ENCODE results near the gene ALPK1.

ALPK1 gene

GRCh38 chr4:112431158-112431557, 134.0 kb downstream of the ALPK1 start:
- TF ChIP-seq TAF1 (IDR thresholded peaks at IDR 0.05; ENCODE audit: borderline replicate concordance, insufficient read depth, low read length) (no peak), POLR2AphosphoS5 (IDR thresholded peaks at IDR 0.05; ENCODE audit: low read depth, low read length) (no peak), FOXP2 (optimal IDR thresholded peaks at IDR 0.05; ENCODE audit: borderline replicate concordance, extremely low read depth, extremely low read length, insufficient read depth) (no peak), SIN3A (IDR thresholded peaks at IDR 0.05; ENCODE audit: borderline replicate concordance, insufficient read depth, low read length) (no peak)
- TF ChIP-seq, protein P1, sequence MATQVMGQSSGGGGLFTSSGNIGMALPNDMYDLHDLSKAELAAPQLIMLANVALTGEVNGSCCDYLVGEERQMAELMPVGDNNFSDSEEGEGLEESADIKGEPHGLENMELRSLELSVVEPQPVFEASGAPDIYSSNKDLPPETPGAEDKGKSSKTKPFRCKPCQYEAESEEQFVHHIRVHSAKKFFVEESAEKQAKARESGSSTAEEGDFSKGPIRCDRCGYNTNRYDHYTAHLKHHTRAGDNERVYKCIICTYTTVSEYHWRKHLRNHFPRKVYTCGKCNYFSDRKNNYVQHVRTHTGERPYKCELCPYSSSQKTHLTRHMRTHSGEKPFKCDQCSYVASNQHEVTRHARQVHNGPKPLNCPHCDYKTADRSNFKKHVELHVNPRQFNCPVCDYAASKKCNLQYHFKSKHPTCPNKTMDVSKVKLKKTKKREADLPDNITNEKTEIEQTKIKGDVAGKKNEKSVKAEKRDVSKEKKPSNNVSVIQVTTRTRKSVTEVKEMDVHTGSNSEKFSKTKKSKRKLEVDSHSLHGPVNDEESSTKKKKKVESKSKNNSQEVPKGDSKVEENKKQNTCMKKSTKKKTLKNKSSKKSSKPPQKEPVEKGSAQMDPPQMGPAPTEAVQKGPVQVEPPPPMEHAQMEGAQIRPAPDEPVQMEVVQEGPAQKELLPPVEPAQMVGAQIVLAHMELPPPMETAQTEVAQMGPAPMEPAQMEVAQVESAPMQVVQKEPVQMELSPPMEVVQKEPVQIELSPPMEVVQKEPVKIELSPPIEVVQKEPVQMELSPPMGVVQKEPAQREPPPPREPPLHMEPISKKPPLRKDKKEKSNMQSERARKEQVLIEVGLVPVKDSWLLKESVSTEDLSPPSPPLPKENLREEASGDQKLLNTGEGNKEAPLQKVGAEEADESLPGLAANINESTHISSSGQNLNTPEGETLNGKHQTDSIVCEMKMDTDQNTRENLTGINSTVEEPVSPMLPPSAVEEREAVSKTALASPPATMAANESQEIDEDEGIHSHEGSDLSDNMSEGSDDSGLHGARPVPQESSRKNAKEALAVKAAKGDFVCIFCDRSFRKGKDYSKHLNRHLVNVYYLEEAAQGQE (IDR thresholded peaks at IDR 0.05; ENCODE audit: insufficient read depth in 1 of 2, low read depth in 2 of 2, low read length in 2 of 2), result no peak

DNA sequence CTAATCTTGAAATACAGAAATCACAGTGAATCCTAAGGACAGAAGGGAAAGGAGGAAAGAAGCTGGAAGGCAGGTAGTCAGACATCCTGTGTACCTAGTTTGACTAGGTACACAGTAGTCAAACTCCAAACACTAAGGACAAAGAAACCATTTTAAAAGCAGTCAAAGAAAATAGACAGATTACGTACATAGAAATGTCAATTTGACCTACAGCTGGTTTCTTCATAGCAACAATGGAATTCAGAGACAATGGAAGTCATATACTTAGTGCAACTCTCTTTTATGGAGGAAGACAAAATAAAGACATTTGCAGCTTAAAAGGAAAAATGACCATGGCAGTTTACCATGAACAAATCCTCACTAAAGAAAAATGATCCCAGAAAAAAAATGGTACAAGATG, 139.8 kb downstream of the ALPK1 start:
- TF ChIP-seq POLR2AphosphoS5 (IDR thresholded peaks at IDR 0.05; ENCODE audit: low read depth, low read length) (no peak), FOXP2 (optimal IDR thresholded peaks at IDR 0.05; ENCODE audit: borderline replicate concordance, extremely low read depth, extremely low read length, insufficient read depth) (no peak), TAF1 (IDR thresholded peaks at IDR 0.05; ENCODE audit: borderline replicate concordance, insufficient read depth, low read length) (no peak), SIN3A (IDR thresholded peaks at IDR 0.05; ENCODE audit: borderline replicate concordance, insufficient read depth, low read length) (no peak)
- TF ChIP-seq, protein P1 (IDR thresholded peaks at IDR 0.05; ENCODE audit: insufficient read depth in 1 of 2, low read depth in 2 of 2, low read length in 2 of 2), result no peak

DNA sequence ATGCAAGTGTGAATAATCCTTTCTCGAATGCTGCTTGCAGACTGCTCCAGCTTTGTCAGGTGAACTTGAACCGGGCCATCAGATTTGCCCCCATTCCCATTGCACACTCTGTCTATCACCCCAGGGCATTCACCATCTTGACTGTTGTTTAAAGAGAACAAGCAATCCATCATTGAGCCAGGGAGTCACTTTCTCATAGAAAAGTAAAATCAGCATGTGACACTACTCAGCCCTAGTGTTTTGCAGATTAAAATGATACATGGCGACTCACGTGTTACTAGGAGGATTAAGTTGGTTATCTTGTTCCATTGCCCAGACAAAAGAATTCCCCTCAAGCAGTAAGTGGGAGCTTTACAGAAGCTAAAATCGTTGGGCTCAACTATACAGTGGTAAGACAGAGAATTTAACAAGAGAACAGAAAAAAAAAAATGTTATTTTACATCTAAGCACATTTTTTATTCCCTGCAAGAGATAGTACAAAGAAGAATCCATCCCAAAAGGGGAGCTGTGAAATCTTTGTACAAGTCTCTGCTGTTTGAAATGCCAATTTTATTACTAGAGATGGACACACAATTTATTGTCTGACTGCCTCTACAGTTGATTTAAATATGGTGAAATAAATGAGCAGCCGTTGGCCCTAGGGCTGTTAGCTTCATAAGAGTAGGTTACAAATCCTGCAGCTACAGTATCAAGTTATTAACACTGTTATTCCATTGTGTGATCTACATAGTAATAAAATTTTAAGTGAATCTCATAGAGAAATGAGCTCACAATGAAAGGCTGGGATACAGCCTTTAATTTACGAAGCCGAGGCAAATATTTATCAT, 151.3 kb downstream of the ALPK1 start:
- TF ChIP-seq FOXP2 (optimal IDR thresholded peaks at IDR 0.05; ENCODE audit: borderline replicate concordance, extremely low read depth, extremely low read length, insufficient read depth) (no peak), SIN3A (IDR thresholded peaks at IDR 0.05; ENCODE audit: borderline replicate concordance, insufficient read depth, low read length) (no peak), POLR2AphosphoS5 (IDR thresholded peaks at IDR 0.05; ENCODE audit: low read depth, low read length) (no peak), TAF1 (IDR thresholded peaks at IDR 0.05; ENCODE audit: borderline replicate concordance, insufficient read depth, low read length) (no peak)
- TF ChIP-seq, protein P1 (IDR thresholded peaks at IDR 0.05; ENCODE audit: insufficient read depth in 1 of 2, low read depth in 2 of 2, low read length in 2 of 2), result no peak

DNA sequence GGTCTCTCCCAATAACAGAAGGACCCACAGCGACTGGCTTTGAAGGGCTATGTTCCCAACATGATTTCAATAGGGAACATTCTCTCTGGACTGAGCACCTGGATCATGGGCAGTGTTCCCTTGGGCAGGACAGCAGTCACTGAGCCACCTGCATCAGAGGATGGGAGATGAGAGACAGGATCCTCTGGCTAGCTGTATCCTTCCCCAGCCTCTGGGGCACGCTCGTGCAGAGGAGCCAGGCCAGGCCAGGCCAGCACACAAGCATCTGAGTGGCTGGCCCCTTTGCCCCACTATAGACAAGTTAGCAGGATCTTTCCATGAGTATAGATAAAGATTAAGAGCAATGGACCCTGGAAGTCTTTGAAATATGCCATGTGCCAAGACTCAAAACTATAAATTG, 152.5 kb downstream of the ALPK1 start:
- TF ChIP-seq SIN3A (IDR thresholded peaks at IDR 0.05; ENCODE audit: borderline replicate concordance, insufficient read depth, low read length) (no peak), FOXP2 (optimal IDR thresholded peaks at IDR 0.05; ENCODE audit: borderline replicate concordance, extremely low read depth, extremely low read length, insufficient read depth) (no peak), POLR2AphosphoS5 (IDR thresholded peaks at IDR 0.05; ENCODE audit: low read depth, low read length) (no peak), TAF1 (IDR thresholded peaks at IDR 0.05; ENCODE audit: borderline replicate concordance, insufficient read depth, low read length) (no peak)
- TF ChIP-seq, protein P1 (IDR thresholded peaks at IDR 0.05; ENCODE audit: insufficient read depth in 1 of 2, low read depth in 2 of 2, low read length in 2 of 2), result no peak
